HG03139 (cell line): ENCODE measurements around the gene RTN4RL1.
"Not testable (repeated sequence)": the region's sequence is repeated elsewhere in the genome, so short reads cannot be mapped to it uniquely, and the experiment has no call there.

ENCODE experiments used
- ATAC-seq: cut with Tn5 transposase; IDR thresholded peaks from one replicate; pipeline ENCODE4 v1.9.1; 2021; ENCODE audit not compliant: unreplicated experiment

Gene RTN4RL1

GRCh38 chr17:2008332-2009126, 16.6 kb downstream of the RTN4RL1 start:
- no peak for ATAC-seq

- ATAC-seq, result no peak
Observed at GRCh38 chr17:2004435-2004952, 20.6 kb downstream of the RTN4RL1 start.

- ATAC-seq, result no peak
Observed at GRCh38 chr17:2003525-2003924, 21.6 kb downstream of the RTN4RL1 start.

- no peak for ATAC-seq
Observed at GRCh38 chr17:2002767-2003329, 22.3 kb downstream of the RTN4RL1 start.

- no peak for ATAC-seq
Observed at GRCh38 chr17:1999557-2000251, 25.4 kb downstream of the RTN4RL1 start.

GRCh38 chr17:1997927-1998742, 27.0 kb downstream of the RTN4RL1 start:
- ATAC-seq, result no peak

GRCh38 chr17:1997289-1997926, 27.7 kb downstream of the RTN4RL1 start:
- ATAC-seq, result no peak

GRCh38 chr17:1996800-1997288, 28.3 kb downstream of the RTN4RL1 start:
- ATAC-seq, result no peak

- no peak for ATAC-seq
Observed at GRCh38 chr17:1995907-1996799, 29.0 kb downstream of the RTN4RL1 start.

- no peak for ATAC-seq
Observed at GRCh38 chr17:1995321-1995892, 29.7 kb downstream of the RTN4RL1 start.

GRCh38 chr17:1994707-1995106, 30.4 kb downstream of the RTN4RL1 start:
- ATAC-seq, result no peak

GRCh38 chr17:1992541-1992940, 32.6 kb downstream of the RTN4RL1 start:
- no peak for ATAC-seq

- no peak for ATAC-seq
Observed at GRCh38 chr17:1989135-1989534, 36.0 kb downstream of the RTN4RL1 start.

- ATAC-seq, result no peak
Observed at GRCh38 chr17:1986783-1987451, 38.2 kb downstream of the RTN4RL1 start.

GRCh38 chr17:1985686-1986085, 39.4 kb downstream of the RTN4RL1 start:
- no peak for ATAC-seq

- ATAC-seq, result no peak
Observed at GRCh38 chr17:1985093-1985492, 40.0 kb downstream of the RTN4RL1 start.

GRCh38 chr17:1982793-1983366, 42.3 kb downstream of the RTN4RL1 start:
- ATAC-seq, result not testable (repeated sequence)

- no peak for ATAC-seq
Observed at GRCh38 chr17:1980665-1981250, 44.4 kb downstream of the RTN4RL1 start.
